ENCODE data around the gene TMEM121.
"Not testable (repeated sequence)": the region's sequence is repeated elsewhere in the genome, so short reads cannot be mapped to it uniquely, and the experiment has no call there.

GRCh38 chr14:105566248-105567163 lies 40.1 kb downstream of the TMEM121 start:
- not testable (repeated sequence) for TF ChIP-seq TEAD4 (IDR thresholded peaks at IDR 0.05; ENCODE audit: low read depth, low read length); KDM5A (IDR thresholded peaks at IDR 0.05; ENCODE audit: low read length); RAD21 (IDR thresholded peaks at IDR 0.05 in 1 of 2, conservative IDR thresholded peaks at IDR 0.05 in 1 of 2; ENCODE audit: low read depth in 2 of 2, low read length in 2 of 2); CTCF (IDR thresholded peaks at IDR 0.05; ENCODE audit: control extremely low read depth in 1 of 3, insufficient read depth in 1 of 3, low read depth in 1 of 3, low read length in 3 of 3); SIX5 (IDR thresholded peaks at IDR 0.05; ENCODE audit: low read depth, low read length)

Measured in H1 (cell line).